ENCODE measurements around the gene TMA7.
"Not testable (repeated sequence)": the region's sequence is repeated elsewhere in the genome, so short reads cannot be mapped to it uniquely, and the experiment has no call there.

Gene TMA7

DNA sequence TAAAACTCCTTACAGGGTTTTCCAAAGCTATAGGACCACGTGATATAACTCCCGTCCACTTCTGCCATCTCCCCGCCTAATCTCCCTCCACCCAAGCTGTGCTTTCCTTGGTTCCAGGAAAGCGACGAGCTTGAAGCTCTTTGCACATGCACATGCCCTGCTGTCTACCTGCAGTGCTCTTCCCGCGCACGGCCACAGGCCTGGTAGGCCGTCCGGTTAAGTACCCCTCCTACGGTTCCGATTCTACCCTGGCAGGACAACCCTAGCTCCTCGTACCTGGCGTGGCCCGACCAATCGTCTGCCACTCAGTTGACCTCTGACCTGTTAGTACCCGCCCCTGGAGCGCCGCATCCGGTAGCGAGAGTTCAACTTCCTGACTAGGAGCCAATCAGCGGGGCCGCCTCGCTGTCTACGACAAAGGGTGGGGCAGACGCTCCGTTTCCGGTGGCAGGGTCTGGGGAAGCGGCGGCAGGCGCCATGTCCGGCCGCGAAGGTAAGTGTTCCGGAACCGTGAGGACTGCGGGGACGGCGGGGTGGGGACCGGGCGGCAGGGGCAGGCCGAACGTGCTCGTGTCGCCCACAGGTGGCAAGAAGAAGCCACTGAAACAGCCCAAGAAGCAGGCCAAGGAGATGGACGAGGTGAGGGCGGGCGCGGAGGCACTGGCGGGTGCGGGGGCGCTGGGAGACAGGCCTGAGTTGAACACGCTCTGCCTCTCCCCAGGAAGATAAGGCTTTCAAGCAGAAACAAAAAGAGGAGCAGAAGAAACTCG lies at the start of gene TMA7, which contains the start of gene CCDC51:
Gene TMA7 (plus strand): TSS at position 438 of the 770 bp plus-strand sequence. CDS start 40 bp downstream, at position 478.
Gene CCDC51 (minus strand): TSS at position 300 of the 770 bp plus-strand sequence. CDS start 4,991 bp downstream, outside the sequence.
- DNase-seq = peak; percentile 82

- DNase-seq = no peak
Measured at GRCh38 chr3:48394391-48394790, 45.7 kb upstream of the TMA7 start.

DNA sequence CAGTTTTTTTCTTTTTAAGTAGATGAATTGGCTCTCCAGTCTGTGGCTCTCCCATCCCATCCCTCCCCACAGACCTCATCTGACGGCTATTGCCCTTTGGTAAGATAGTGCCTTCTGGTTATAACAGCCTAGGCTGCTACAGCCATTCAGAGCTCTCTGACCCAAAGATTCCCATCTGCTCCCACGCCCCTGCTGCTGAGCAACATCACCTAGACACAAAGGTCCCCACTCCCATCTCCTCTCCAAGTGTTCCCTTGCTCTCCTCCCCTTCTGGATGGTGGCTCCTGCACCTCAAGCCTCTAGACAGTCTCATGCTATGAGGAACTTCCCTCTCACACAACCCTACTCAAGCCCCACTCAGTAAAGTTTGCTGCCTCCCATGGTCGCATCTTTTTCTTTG lies 44.3 kb upstream of the TMA7 start:
- DNase-seq = no peak

DNA sequence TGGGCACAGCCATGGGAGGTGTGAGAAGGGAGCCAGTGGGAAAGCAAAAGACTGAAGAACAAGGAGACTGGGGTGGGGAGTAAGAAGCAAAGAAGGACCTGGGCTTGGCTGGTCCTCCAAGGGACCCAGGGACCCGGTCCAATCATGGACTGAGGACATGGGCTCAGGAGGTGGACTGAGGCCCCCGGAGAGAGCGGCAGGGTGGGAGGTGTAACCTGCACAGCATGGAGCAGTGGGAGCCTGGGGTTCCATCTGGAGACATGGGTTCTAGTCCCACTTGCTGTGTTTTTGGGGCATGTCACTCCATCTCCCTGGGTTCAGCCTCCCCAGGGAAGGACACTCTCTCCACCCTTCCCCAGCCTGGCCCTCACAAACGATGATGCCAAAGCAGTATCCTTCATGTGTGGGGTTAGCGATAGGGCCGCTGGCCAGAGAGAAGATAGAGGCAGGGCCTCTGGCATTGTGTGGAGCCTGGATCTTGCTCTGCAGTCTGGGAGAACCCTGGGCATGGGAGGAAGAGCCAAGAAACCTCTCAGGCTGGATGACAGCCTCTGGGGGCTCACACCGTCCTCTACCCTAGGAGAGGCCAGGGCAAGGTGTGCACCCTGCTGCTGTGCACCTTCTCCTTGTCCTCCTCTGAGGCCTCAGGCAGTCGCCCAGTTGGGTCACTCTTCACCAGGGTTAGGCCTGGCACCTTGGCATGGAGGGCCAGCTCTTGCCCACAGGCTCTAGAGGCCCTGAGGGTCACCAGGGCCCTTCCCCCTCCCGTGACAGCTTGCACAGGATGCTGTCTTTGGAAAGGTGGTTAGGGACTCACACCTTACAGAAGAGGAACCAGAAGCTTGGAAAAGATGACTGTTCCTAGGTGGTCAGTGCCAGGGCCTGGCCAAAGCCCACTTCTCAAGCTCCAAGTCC lies 42.0 kb upstream of the TMA7 start:
- DNase-seq = no peak

GRCh38 chr3:48398701-48399386 lies 41.2 kb upstream of the TMA7 start:
- no peak for DNase-seq

GRCh38 chr3:48399387-48400172 lies 40.5 kb upstream of the TMA7 start:
- no peak for DNase-seq

GRCh38 chr3:48400824-48401433 lies 39.1 kb upstream of the TMA7 start:
- DNase-seq = no peak

DNA sequence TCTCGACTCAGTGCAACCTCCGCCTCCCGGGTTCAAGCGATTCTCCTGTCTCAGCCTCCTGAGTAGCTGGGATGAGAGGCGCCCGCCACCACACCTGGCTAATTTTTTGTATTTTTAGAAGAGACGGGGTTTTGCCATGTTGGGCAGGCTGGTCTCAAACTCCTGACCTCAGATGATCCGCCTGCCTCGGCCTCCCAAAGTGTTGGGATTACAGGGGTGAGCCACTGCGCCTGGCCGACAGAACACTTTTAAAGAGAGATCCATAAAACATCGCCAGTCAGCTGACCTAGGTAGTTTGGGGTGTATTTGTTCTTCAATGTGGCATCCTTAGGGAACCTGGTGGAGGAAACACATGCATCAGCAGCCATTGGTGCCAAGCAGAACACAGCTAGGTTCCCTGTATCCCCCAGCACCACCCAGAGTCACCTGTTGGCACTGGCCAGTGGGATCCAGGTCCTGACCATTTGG lies 38.6 kb upstream of the TMA7 start:
- not testable (repeated sequence) for DNase-seq

DNA sequence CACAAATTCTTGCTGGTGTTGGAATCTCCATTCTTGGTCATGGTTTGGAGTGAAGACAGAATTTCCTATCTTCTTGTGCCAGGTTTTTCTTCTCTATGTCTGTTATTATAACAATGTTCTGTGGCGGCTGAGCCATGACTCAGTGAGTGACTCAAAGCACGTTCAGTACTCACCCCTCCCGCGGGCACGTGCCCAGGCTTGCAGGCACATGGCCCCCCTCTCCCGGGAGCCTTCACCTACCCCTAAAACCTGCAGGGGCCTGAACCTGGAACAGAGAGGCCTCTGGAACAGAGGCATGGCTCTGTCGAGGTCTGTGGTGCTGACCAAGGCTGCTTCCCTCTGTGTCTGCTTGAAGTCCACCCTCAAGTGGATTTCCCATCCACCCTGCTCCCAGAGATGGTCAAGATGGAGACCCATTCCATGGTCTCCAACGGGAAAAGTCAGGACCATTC lies 37.8 kb upstream of the TMA7 start:
- no peak for DNase-seq

GRCh38 chr3:48402907-48403306 lies 37.1 kb upstream of the TMA7 start:
- DNase-seq = no peak

DNA sequence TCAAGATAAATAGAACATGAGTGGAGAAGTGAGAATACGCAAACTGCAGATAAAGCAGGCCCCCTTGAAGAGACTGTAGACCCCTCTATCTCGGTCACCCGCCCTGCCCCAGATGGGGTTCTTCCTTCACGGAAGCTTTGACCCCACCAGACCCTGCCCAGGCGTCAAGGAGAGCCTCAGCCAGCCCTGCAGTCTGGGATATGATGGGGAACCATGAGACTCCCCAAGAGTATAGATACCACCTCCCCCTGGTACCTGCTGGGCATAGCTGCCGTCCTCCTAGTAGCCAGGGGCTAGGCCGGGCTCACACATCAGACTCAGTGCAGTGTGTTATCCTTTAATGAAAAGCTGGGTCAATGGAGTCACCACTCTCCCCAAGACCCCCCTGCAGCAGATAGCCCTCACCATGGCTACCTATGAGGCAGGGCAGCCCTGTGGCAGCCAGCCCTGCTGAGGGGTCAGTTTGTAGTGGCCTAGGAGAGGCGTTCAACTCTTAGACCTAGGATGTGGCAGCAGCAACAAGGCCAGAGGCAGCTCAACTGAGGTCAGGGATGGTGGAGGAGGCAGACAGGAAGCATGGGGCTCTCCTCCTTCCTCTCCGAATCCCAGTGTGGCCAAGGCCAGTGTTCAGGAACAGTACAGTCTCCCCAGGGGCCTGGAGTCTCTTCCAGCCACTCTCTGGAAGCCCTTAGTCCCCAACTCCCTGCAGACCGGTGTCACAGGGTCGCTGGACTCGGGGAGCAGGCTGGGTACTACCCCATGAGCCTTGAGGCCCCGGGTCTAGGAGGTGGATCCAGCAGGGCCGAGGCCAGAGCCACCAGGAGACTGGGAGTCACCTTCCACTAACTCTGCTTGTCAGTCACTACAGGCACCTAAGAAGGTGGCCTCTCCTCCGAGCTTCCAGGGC lies 36.3 kb upstream of the TMA7 start:
- no peak for DNase-seq

GRCh38 chr3:48404440-48405342 lies 35.4 kb upstream of the TMA7 start:
- DNase-seq = no peak

GRCh38 chr3:48405343-48405881 lies 34.6 kb upstream of the TMA7 start:
- no peak for DNase-seq

DNA sequence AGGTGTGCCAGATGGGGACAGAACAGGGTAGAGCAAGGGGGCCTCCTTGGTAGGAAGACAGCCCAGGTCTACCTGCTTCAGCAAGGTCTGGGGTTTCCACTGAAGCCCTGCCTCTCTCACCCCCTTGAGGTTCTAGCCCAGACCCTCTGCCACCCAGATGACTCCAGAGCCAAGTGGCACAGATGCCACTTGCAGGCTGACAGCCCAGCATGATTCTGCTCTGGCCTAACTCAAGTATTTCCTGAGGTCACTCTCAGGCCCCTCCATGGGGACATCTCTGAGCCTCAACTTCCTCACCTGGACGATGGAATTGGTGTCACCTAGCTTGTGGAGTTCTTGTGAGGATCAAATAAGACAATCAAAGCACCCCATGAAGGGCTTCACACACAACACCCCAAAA lies 34.1 kb upstream of the TMA7 start:
- DNase-seq = no peak

DNA sequence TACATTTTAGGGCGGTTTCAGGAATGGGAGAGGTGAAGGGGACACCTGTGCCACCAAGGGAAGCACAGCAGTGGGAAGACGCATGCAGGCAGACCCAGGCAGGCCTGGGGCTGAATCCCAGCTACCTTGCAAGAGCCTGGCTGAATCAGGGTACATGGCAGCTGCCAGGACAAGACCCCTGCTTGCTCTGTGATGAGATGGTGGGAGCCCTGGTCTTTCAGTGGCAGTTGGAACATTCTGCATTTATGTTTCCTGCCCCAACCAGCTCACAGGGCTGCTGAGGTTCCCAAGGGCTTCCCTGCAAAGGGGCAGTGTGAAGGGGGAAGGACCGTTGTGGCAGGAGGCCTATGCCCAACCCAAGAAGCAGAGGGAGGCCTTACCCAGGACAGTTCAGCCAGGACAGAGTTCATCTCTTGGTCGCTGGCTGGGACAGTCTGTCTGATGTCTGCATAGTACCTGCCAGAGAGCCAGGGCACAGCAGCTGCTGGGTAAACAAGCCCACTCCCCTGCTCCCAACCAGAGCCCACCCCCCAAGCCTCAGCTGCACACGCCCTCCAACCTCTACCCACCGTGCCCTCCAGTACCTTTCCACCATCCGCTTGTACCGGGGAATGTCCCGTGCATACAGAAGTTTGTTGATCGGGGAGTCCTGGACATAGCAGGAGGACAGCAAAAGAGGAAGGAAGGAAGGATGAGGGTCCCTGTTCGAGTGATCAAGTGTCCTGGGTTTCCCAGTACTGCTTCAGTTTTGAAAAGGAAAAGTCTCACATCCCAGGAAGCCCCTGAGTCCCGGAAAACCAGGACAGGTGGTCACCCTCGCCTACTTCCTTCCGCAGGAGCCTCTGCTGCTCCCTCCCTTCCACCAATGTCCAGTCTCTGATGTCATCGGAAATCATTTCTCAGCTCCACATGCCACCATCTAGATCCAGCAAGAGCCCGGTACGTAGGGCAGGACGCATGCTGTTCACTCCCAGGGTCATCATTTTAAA lies 33.3 kb upstream of the TMA7 start:
- DNase-seq = no peak

DNA sequence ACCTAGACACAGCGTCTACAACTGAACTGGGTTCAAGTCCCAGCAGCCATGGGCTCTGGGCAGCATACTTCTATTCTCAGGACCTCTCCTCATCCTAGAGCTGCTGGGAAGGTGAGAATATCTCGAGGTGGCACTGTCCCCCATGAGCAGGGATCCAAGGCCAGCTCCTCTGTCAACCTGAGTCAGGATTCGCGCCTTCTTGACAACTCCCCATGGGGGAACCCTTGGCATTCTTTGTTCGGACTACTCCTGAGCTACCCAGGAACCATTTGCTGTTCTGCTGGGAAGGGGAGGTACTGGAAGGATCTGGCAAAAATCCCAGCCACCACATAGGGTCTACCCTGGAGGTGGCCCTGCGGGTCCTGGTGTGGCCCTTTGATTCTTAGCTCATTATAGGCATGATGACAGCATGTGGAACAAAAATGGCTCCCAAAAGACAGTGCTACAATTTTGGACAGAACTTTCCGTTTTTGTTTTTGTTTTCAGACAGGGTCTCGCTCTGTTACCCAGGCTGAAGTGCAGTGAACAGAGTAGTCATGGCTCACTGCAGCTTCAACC lies 32.4 kb upstream of the TMA7 start:
- DNase-seq = no peak

DNA sequence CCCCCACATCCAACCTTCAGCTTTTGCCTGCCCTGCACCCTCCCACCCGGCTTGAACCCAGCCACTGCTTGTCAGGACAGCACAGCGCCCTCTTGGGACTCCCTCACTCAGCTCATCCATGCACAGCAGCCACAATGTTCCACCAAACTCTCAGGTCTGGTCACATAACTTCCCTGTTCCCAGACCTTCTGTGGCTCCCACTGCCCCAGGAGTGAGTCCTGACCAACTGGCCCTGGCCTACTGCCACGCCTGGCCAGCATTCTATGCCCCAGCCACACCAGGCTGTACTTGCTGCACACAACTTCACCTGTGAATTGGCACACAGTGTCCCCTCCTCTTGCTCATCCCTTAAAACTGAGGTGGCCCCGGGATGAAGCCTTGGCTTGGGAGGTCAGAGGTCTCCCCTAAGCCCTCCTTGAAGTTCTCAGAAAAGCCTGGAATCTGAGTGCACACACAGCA lies 31.2 kb upstream of the TMA7 start:
- no peak for DNase-seq

Measured in NCI-H446 treated with DMSO at 0.1 percent for 48 hours (cell line).